Mucosa of descending colon (tissue), 3 donors: ENCODE results near the gene ITGB7. TPM values are rescaled to one million over a fixed set of nuclear protein-coding genes. Genes with fewer than 3 reads are reported as not detected.
"Not testable (repeated sequence)": the region's sequence is repeated elsewhere in the genome, so short reads cannot be mapped to it uniquely, and the experiment has no call there.

ENCODE experiments used
- ATAC-seq: fragments of 200-7000 bp; cut with Tn5 transposase; one replicate; pipeline ENCODE4 v1.9.1; 2020; ENCODE audit warnings: mild to moderate bottlenecking, moderate library complexity
- DNase-seq, 3 donors: peaks; one replicate each; pipeline ENCODE4 v3.0.0-alpha.2; 2020
- H3K36me3 ChIP-seq: fragments of 200-600 bp; one replicate; pipeline ENCODE4 v1.8.0; 2021; ENCODE audit warnings: low read depth, mild to moderate bottlenecking
- H3K4me1 ChIP-seq: fragments of 200-600 bp; one replicate; pipeline ENCODE4 v1.8.0; 2021; ENCODE audit warnings: low read depth, mild to moderate bottlenecking
- H3K4me3 ChIP-seq: fragments of 200-600 bp; one replicate; pipeline ENCODE4 v1.8.0; 2021; ENCODE audit warnings: mild to moderate bottlenecking
- H3K9me3 ChIP-seq: fragments of 200-600 bp; one replicate; pipeline ENCODE4 v1.8.0; 2021; ENCODE audit warnings: mild to moderate bottlenecking
- CTCF ChIP-seq: fragments of 200-600 bp; IDR thresholded peaks from one replicate; pipeline ENCODE4 v1.8.0; 2022; ENCODE audit warnings: antibody characterized with exemption, mild to moderate bottlenecking
- intact Hi-C, 2 donors: fragments of 100-400 bp; cut with DNase I in 1 of 2; cut with micrococcal nuclease in 1 of 2; formaldehyde crosslinking; loops; one replicate each; pipeline versions ENCODE4 v1.11.0 to v1.11.1; 2022; cut with DNase I, micrococcal nuclease
- total RNA-seq, 3 donors: library from RNA; stranded (reverse); fragmentation: NEBNext Ultra II Directional in 2 of 3; extraction: Animal tissue kit (Norgen Biotek cat#: 25700) in 2 of 3; gene quantifications; one replicate each; pipeline versions ENCODE4 v1.2.1 to v1.2.4, GENCODE V29; 2021 to 2023
- donor health status: DM: no; HTN: no; CAD: no; lungs with moderate emphysema.
- donor health status: DM: no; HTN: no; CAD: no.
- donor health status: DM: no; HTN: yes; CAD: no.

ITGB7 gene
- total RNA-seq, 3 donors from 2014 or later = 6.2 to 13.8 (median 7.3) TPM

GRCh38 chr12:53170215-53170614 lies 36.8 kb downstream of the ITGB7 start:
- no peak for TF ChIP-seq CTCF
- Histone ChIP-seq H3K4me1 (peaks cover 4% of the 10 kb centered on the region), H3K36me3 (no peaks in the 10 kb centered on the region), H3K4me3 (no peak overlapping the region), H3K9me3 (no peaks in the 10 kb centered on the region)
- no peak for ATAC-seq
- no peak for DNase-seq
- intact Hi-C loops = no loop called here

GRCh38 chr12:53169644-53170043 lies 37.4 kb downstream of the ITGB7 start:
- intact Hi-C loops = no loop called here
- ATAC-seq = no peak
- no peak for TF ChIP-seq CTCF
- H3K9me3 ChIP-seq = no peaks in the 10 kb centered on the region
- no peak for DNase-seq
- H3K4me3 ChIP-seq = no peak overlapping the region
- no peaks in the 10 kb centered on the region for H3K36me3 ChIP-seq
- no peaks in the 10 kb centered on the region for H3K4me1 ChIP-seq

GRCh38 chr12:53166837-53167236 lies 40.2 kb downstream of the ITGB7 start:
- H3K36me3 ChIP-seq = no peaks in the 10 kb centered on the region
- DNase-seq (no peak), ATAC-seq (no peak)
- no peaks in the 10 kb centered on the region for H3K4me1 ChIP-seq
- no peak overlapping the region for H3K4me3 ChIP-seq
- no peak for TF ChIP-seq CTCF
- H3K9me3 ChIP-seq = no peaks in the 10 kb centered on the region
- intact Hi-C loops = no loop called here

GRCh38 chr12:53163008-53163407 lies 44.0 kb downstream of the ITGB7 start:
- H3K4me1 ChIP-seq, H3K4me3 ChIP-seq, DNase-seq, H3K9me3 ChIP-seq, H3K36me3 ChIP-seq, ATAC-seq: not testable (repeated sequence)
- intact Hi-C loops = loop anchor here in 1 of 2 donors (5.0 kb wide), 1 partner anchor 34 kb away; no protein-coding TSS in a partner anchor

- TF ChIP-seq CTCF = no peak
- intact Hi-C loops = loop anchor here in 1 of 2 donors (5.0 kb wide), 1 partner anchor 36 kb away; no protein-coding TSS in a partner anchor
- ATAC-seq (no peak), DNase-seq (no peak)
- H3K36me3 ChIP-seq = no peaks in the 10 kb centered on the region
- no peaks in the 10 kb centered on the region for H3K4me1 ChIP-seq
- H3K4me3 ChIP-seq = no peak overlapping the region
- H3K9me3 ChIP-seq = no peaks in the 10 kb centered on the region
Measured at GRCh38 chr12:53161119-53161911, 45.7 kb downstream of the ITGB7 start.

- Histone ChIP-seq H3K36me3 (no peaks in the 10 kb centered on the region), H3K9me3 (no peaks in the 10 kb centered on the region), H3K4me3 (no peak overlapping the region), H3K4me1 (no peaks in the 10 kb centered on the region)
- no peak for TF ChIP-seq CTCF
- intact Hi-C loops = loop anchor here in 1 of 2 donors (5.0 kb wide), 1 partner anchor 37 kb away; no protein-coding TSS in a partner anchor
- DNase-seq = no peak
- ATAC-seq = no peak
Measured at GRCh38 chr12:53160673-53161072, 46.4 kb downstream of the ITGB7 start.
